ENCODE results near the gene SMIM9.

Gene SMIM9

GRCh38 chrX:154784149-154784995 is 50.1 kb downstream of the SMIM9 start:
- Histone ChIP-seq H3K27ac (ENCODE audit: extremely low read depth, low read depth, low read length) (no peak overlapping the region), H3K36me3 (ENCODE audit: control insufficient read depth in 2 of 2, insufficient read depth in 1 of 2, low read length in 2 of 2) (peaks cover 0 to 38% of the 10 kb centered on the region in 2 experiments; a peak in 1 of 3 replicates), H3K4me3 (ENCODE audit: low read depth, low read length) (no peak overlapping the region), H3K9me3 (ENCODE audit: control insufficient read depth, insufficient read depth, low read depth, low read length) (no peaks in the 10 kb centered on the region), H3K4me1 (ENCODE audit: control insufficient read depth, insufficient read depth, low read length) (no peaks in the 10 kb centered on the region)
- ChIA-PET POLR2A (no interaction called here), CTCF (interaction anchor here (0.7 kb wide), 1 partner anchor 48 kb away, joined by 3 read pairs; no protein-coding TSS in a partner anchor)
- TF ChIP-seq ZNF658 (tag by site-specific recombination; IDR thresholded peaks at IDR 0.05) (no peak), ZNF114 (tag by site-specific recombination; IDR thresholded peaks at IDR 0.05) (no peak), ZNF624 (tag by site-specific recombination; IDR thresholded peaks at IDR 0.05) (no peak), ZNF19 (tag by site-specific recombination; IDR thresholded peaks at IDR 0.05; ENCODE audit: low read depth) (no peak), PRDM4 (tag by site-specific recombination; IDR thresholded peaks at IDR 0.05) (no peak)
- TF ChIP-seq, protein P1, sequence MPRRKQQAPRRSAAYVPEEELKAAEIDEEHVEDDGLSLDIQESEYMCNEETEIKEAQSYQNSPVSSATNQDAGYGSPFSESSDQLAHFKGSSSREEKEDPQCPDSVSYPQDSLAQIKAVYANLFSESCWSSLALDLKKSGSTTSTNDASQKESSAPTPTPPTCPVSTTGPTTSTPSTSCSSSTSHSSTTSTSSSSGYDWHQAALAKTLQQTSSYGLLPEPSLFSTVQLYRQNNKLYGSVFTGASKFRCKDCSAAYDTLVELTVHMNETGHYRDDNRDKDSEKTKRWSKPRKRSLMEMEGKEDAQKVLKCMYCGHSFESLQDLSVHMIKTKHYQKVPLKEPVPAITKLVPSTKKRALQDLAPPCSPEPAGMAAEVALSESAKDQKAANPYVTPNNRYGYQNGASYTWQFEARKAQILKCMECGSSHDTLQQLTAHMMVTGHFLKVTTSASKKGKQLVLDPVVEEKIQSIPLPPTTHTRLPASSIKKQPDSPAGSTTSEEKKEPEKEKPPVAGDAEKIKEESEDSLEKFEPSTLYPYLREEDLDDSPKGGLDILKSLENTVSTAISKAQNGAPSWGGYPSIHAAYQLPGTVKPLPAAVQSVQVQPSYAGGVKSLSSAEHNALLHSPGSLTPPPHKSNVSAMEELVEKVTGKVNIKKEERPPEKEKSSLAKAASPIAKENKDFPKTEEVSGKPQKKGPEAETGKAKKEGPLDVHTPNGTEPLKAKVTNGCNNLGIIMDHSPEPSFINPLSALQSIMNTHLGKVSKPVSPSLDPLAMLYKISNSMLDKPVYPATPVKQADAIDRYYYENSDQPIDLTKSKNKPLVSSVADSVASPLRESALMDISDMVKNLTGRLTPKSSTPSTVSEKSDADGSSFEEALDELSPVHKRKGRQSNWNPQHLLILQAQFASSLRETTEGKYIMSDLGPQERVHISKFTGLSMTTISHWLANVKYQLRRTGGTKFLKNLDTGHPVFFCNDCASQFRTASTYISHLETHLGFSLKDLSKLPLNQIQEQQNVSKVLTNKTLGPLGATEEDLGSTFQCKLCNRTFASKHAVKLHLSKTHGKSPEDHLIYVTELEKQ (tag by site-specific recombination; IDR thresholded peaks at IDR 0.05; ENCODE audit: borderline replicate concordance), result no peak

DNA sequence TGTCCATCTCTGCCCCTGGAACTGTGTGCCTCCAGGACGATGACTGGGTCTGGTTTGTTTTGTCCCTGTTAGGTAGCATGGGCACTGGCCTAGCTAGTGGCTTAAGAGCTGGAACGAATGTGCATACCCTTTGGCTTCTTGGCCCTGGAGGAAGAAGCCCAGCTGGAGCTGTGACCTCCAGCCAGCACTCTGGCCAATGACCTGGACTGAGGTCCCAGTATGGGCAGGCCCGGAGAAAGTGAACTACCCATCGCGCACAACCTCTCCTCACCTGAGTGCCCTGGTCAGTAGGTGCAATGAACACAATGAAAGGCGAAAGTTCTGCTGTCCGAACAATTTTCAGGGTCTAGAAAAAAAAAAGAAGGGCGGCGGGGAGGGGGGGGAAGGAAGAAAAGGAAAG is 53.5 kb downstream of the SMIM9 start:
- H3K4me3 ChIP-seq (ENCODE audit: low read depth, low read length), result no peak overlapping the region
- CTCF ChIA-PET, result no interaction called here
- H3K36me3 ChIP-seq (ENCODE audit: control insufficient read depth in 2 of 2, insufficient read depth in 1 of 2, low read length in 2 of 2), result peaks cover 9 to 66% of the 10 kb centered on the region in 2 experiments
- no peaks in the 10 kb centered on the region for H3K9me3 ChIP-seq (ENCODE audit: control insufficient read depth, insufficient read depth, low read depth, low read length)
- POLR2A ChIA-PET, result no interaction called here
- no peaks in the 10 kb centered on the region for H3K4me1 ChIP-seq (ENCODE audit: control insufficient read depth, insufficient read depth, low read length)
- no peak overlapping the region for H3K27ac ChIP-seq (ENCODE audit: extremely low read depth, low read depth, low read length)
- no peak for TF ChIP-seq MYNN (tag by site-specific recombination; IDR thresholded peaks at IDR 0.05; ENCODE audit: borderline replicate concordance)
- TF ChIP-seq, protein P2, sequence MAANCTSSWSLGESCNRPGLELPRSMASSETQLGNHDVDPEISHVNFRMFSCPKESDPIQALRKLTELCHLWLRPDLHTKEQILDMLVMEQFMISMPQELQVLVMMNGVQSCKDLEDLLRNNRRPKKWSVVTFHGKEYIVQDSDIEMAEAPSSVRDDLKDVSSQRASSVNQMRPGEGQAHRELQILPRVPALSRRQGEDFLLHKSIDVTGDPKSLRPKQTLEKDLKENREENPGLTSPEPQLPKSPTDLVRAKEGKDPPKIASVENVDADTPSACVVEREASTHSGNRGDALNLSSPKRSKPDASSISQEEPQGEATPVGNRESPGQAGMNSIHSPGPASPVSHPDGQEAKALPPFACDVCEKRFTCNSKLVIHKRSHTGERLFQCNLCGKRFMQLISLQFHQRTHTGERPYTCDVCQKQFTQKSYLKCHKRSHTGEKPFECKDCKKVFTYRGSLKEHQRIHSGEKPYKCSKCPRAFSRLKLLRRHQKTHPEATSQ (tag by site-specific recombination; IDR thresholded peaks at IDR 0.05), result no peak
- no peak for TF ChIP-seq ZNF48 (tag by site-specific recombination; IDR thresholded peaks at IDR 0.05)
- TF ChIP-seq ZNF19 (tag by site-specific recombination; IDR thresholded peaks at IDR 0.05; ENCODE audit: low read depth), result no peak
- no peak for TF ChIP-seq BCL6B (tag by site-specific recombination; IDR thresholded peaks at IDR 0.05)
- TF ChIP-seq SALL2 (tag by site-specific recombination; IDR thresholded peaks at IDR 0.05; ENCODE audit: borderline replicate concordance), result no peak
- TF ChIP-seq GLI4 (tag by site-specific recombination; IDR thresholded peaks at IDR 0.05), result no peak
- no peak for TF ChIP-seq ZNF600 (tag by site-specific recombination; IDR thresholded peaks at IDR 0.05)
- TF ChIP-seq, protein P3, sequence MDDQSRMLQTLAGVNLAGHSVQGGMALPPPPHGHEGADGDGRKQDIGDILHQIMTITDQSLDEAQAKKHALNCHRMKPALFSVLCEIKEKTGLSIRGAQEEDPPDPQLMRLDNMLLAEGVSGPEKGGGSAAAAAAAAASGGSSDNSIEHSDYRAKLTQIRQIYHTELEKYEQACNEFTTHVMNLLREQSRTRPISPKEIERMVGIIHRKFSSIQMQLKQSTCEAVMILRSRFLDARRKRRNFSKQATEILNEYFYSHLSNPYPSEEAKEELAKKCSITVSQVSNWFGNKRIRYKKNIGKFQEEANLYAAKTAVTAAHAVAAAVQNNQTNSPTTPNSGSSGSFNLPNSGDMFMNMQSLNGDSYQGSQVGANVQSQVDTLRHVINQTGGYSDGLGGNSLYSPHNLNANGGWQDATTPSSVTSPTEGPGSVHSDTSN (CRISPR knock-in tag; IDR thresholded peaks at IDR 0.05), result no peak
- no peak for TF ChIP-seq ZNF449 (tag by site-specific recombination; IDR thresholded peaks at IDR 0.05)
- TF ChIP-seq ZNF529 (tag by site-specific recombination; IDR thresholded peaks at IDR 0.05; ENCODE audit: insufficient replicate concordance), result no peak
- TF ChIP-seq, protein P4, sequence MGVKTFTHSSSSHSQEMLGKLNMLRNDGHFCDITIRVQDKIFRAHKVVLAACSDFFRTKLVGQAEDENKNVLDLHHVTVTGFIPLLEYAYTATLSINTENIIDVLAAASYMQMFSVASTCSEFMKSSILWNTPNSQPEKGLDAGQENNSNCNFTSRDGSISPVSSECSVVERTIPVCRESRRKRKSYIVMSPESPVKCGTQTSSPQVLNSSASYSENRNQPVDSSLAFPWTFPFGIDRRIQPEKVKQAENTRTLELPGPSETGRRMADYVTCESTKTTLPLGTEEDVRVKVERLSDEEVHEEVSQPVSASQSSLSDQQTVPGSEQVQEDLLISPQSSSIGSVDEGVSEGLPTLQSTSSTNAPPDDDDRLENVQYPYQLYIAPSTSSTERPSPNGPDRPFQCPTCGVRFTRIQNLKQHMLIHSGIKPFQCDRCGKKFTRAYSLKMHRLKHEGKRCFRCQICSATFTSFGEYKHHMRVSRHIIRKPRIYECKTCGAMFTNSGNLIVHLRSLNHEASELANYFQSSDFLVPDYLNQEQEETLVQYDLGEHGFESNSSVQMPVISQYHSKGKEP (tag by site-specific recombination; IDR thresholded peaks at IDR 0.05), result no peak
- no peak for TF ChIP-seq ZNF658 (tag by site-specific recombination; IDR thresholded peaks at IDR 0.05)
- no peak for TF ChIP-seq ZNF24 (tag by site-specific recombination; IDR thresholded peaks at IDR 0.05)

Data from HEK293 (cell line).